Ishikawa (cell line): ENCODE measurements around the gene HPS5.

Experiments used
- CEBPB ChIP-seq: IDR thresholded peaks from 2 replicates; pipeline ENCODE4 v1.6.1; 2012
- CREB1 ChIP-seq: IDR thresholded peaks from 2 replicates; pipeline ENCODE4 v1.6.1; 2012; ENCODE audit warnings: low read depth
- EGR1 ChIP-seq: IDR thresholded peaks from 2 replicates; pipeline ENCODE4 v1.6.1; 2012
- EP300 ChIP-seq: IDR thresholded peaks from 2 replicates; pipeline ENCODE4 v1.6.1; 2012; ENCODE audit warnings: borderline replicate concordance
- FOXM1 ChIP-seq: IDR thresholded peaks from 2 replicates; pipeline ENCODE4 v1.6.1; 2012; ENCODE audit warnings: low read depth, borderline replicate concordance
- NFIC ChIP-seq: IDR thresholded peaks from 2 replicates; pipeline ENCODE4 v1.6.1; 2012
- RAD21 ChIP-seq: IDR thresholded peaks from 2 replicates; pipeline ENCODE4 v1.6.1; 2012; ENCODE audit warnings: low read depth
- REST ChIP-seq: IDR thresholded peaks from 2 replicates; pipeline ENCODE4 v1.6.1; 2012; ENCODE audit warnings: low read depth, mild to moderate bottlenecking
- TAF1 ChIP-seq: IDR thresholded peaks from 2 replicates; pipeline ENCODE4 v1.6.1; 2012; ENCODE audit warnings: low read depth, mild to moderate bottlenecking
- TCF12 ChIP-seq: IDR thresholded peaks from 2 replicates; pipeline ENCODE4 v1.6.1; 2012; ENCODE audit warnings: low read depth
- TEAD4 ChIP-seq: IDR thresholded peaks from 2 replicates; pipeline ENCODE4 v1.6.1; 2012
- USF1 ChIP-seq: IDR thresholded peaks from 2 replicates; pipeline ENCODE4 v1.6.1; 2012
- YY1 ChIP-seq: IDR thresholded peaks from 2 replicates; pipeline ENCODE4 v1.6.1; 2012; ENCODE audit warnings: low read depth
- ZBTB7A ChIP-seq: IDR thresholded peaks from 2 replicates; pipeline ENCODE4 v1.6.1; 2012; ENCODE audit warnings: low read depth
- TF ChIP-seq, protein P1 (sequence below): IDR thresholded peaks from 2 replicates; pipeline ENCODE4 v1.6.1; 2012

HPS5 gene

GRCh38 chr11:18307461-18308139 is 14.3 kb downstream of the HPS5 start:
- no peak for TF ChIP-seq RAD21
- no peak for TF ChIP-seq YY1
- TF ChIP-seq, protein P1, sequence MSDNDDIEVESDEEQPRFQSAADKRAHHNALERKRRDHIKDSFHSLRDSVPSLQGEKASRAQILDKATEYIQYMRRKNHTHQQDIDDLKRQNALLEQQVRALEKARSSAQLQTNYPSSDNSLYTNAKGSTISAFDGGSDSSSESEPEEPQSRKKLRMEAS: no peak
- TF ChIP-seq REST: no peak
- no peak for TF ChIP-seq EGR1
- no peak for TF ChIP-seq TAF1
- no peak for TF ChIP-seq TEAD4
- TF ChIP-seq USF1: no peak
- no peak for TF ChIP-seq ZBTB7A
- no peak for TF ChIP-seq TCF12
- no peak for TF ChIP-seq NFIC
- TF ChIP-seq CREB1: no peak
- no peak for TF ChIP-seq FOXM1
- no peak for TF ChIP-seq EP300
- TF ChIP-seq CEBPB: no peak

- TF ChIP-seq NFIC (no peak), TAF1 (no peak), ZBTB7A (no peak)
- TF ChIP-seq, protein P1: no peak
These were observed 17.2 kb downstream of the HPS5 start for GRCh38 chr11:18304745-18305144.

- TF ChIP-seq CREB1 (no peak), TCF12 (no peak), YY1 (no peak), EP300 (no peak), REST (no peak), FOXM1 (no peak), EGR1 (no peak), ZBTB7A (no peak), RAD21 (no peak), NFIC (no peak), TEAD4 (no peak), USF1 (no peak), TAF1 (no peak), CEBPB (no peak)
- TF ChIP-seq, protein P1: no peak
These were observed 22.2 kb downstream of the HPS5 start for GRCh38 chr11:18299721-18300120.

DNA sequence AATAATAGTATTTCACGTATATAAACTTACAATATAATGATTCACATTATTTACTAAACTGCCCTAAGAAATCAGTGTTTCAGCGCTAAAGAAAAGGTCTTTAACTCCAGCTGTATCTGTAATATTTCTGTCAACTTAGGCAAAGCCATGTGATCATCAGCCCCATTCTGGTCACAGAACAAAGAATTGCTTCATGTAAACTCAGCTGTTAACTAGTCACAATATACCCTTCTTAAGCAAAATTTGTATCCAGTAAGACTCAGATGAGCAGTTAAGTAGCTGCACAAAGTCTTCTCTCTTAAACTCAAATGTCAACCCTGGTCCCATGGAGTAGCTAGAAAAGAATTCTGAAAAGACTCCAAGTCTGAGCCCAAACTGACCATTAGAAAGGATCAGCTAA is 26.6 kb downstream of the HPS5 start:
- TF ChIP-seq TAF1: no peak
- no peak for TF ChIP-seq CEBPB
- TF ChIP-seq USF1: no peak
- TF ChIP-seq REST: no peak
- no peak for TF ChIP-seq YY1
- TF ChIP-seq CREB1: no peak
- TF ChIP-seq, protein P1: no peak
- no peak for TF ChIP-seq EP300
- no peak for TF ChIP-seq EGR1
- no peak for TF ChIP-seq TEAD4
- no peak for TF ChIP-seq TCF12
- no peak for TF ChIP-seq RAD21
- no peak for TF ChIP-seq ZBTB7A
- no peak for TF ChIP-seq FOXM1
- no peak for TF ChIP-seq NFIC
